Activated CD8-positive, alpha-beta T cell treated with anti-CD3 and anti-CD28 coated beads for 36 hours (primary cell): ENCODE results near the gene STXBP1. TPM values are rescaled to one million over a fixed set of nuclear protein-coding genes. Genes with fewer than 3 reads are reported as not detected.

Source experiments
- ATAC-seq: fragments of 200-7000 bp; cut with Tn5 transposase; one replicate; pipeline ENCODE4 v1.10.0; 2021; ENCODE audit warnings: mild to moderate bottlenecking, moderate library complexity
- CTCF ChIA-PET: fragments of 350-600 bp; sonication (Branson Sonifier 250); formaldehyde crosslinking; loops from one replicate; lab custom pipeline; 2021; ENCODE audit warnings: antibody characterized with exemption; lab: Charles Lee
- POLR2A ChIA-PET: fragments of 350-600 bp; sonication (Branson Sonifier 250); formaldehyde crosslinking; loops from one replicate; lab custom pipeline; 2021; ENCODE audit warnings: antibody characterized with exemption; lab: Charles Lee
- DNase-seq: peaks from one replicate; pipeline ENCODE4 v3.0.0-alpha.2; 2020
- H3K27ac Mint-ChIP-seq: one replicate; pipeline ENCODE4 v1.8.0; 2021; ENCODE audit warnings: mild to moderate bottlenecking, mixed read lengths
- H3K27me3 Mint-ChIP-seq: one replicate; pipeline ENCODE4 v1.8.0; 2021; ENCODE audit warnings: mixed read lengths
- H3K36me3 Mint-ChIP-seq: one replicate; pipeline ENCODE4 v1.8.0; 2021; ENCODE audit warnings: low read depth, mixed read lengths
- H3K4me1 Mint-ChIP-seq: one replicate; pipeline ENCODE4 v1.8.0; 2021; ENCODE audit warnings: low read depth, mixed read lengths
- H3K4me3 Mint-ChIP-seq: one replicate; pipeline ENCODE4 v1.8.0; 2021; ENCODE audit warnings: mild to moderate bottlenecking, moderate library complexity, mixed read lengths
- H3K9me3 Mint-ChIP-seq: one replicate; pipeline ENCODE4 v1.8.0; 2021; ENCODE audit warnings: mixed read lengths
- CTCF ChIP-seq: fragments of 200-600 bp; IDR thresholded peaks from one replicate; pipeline ENCODE4 v1.8.0; 2022; ENCODE audit warnings: antibody characterized with exemption, mild to moderate bottlenecking
- intact Hi-C: fragments of 100-400 bp; cut with micrococcal nuclease; formaldehyde crosslinking; loops from one replicate; pipeline ENCODE4 v1.10.0; 2022
- total RNA-seq, 2 experiments: library from RNA; stranded (reverse); gene quantifications; one replicate each; pipeline ENCODE4 v1.2.3, GENCODE V29; 2021

The STXBP1 gene
- total RNA-seq, 2 experiments from 2014 or later, result 19.2 to 23.5 TPM

GRCh38 chr9:127588740-127589506, 23.2 kb upstream of the STXBP1 start:
- no peak for TF ChIP-seq CTCF
- DNase-seq (no peak), ATAC-seq (no peak)
- Mint-ChIP-seq H3K36me3 (no peaks in the 10 kb centered on the region), H3K27me3 (peaks cover 7% of the 10 kb centered on the region), H3K4me3 (no peak overlapping the region), H3K27ac (no peak overlapping the region), H3K4me1 (no peaks in the 10 kb centered on the region), H3K9me3 (no peaks in the 10 kb centered on the region)
- intact Hi-C loops, result loop anchor here (2.0 kb wide), 1 partner anchor 84 kb away; no protein-coding TSS in a partner anchor
- ChIA-PET CTCF (interaction anchor here (0.8 to 8.0 kb wide), 15 partner anchors 9 to 333 kb away, joined by 3 to 62 read pairs (median 5); partner anchors contain the start of genes CDK9 and TOR2A), POLR2A (no interaction called here)

- Mint-ChIP-seq H3K27me3 (peaks cover 7% of the 10 kb centered on the region), H3K36me3 (no peaks in the 10 kb centered on the region), H3K9me3 (no peaks in the 10 kb centered on the region), H3K4me1 (no peaks in the 10 kb centered on the region), H3K27ac (no peak overlapping the region), H3K4me3 (no peak overlapping the region)
- TF ChIP-seq CTCF, result peak; percentile 88
- intact Hi-C loops, result loop anchor here (2.0 to 5.0 kb wide), 2 partner anchors 85 to 142 kb away; no protein-coding TSS in a partner anchor
- DNase-seq (peak; percentile 44), ATAC-seq (peak; percentile 73)
- POLR2A ChIA-PET, result no interaction called here
- CTCF ChIA-PET, result interaction anchor here (0.6 to 8.0 kb wide), 26 partner anchors 10 to 332 kb away, joined by 3 to 62 read pairs (median 5); partner anchors contain the start of genes CDK9 and TOR2A
Observed at GRCh38 chr9:127589955-127590370, 22.1 kb upstream of the STXBP1 start.

GRCh38 chr9:127595611-127596010, 16.5 kb upstream of the STXBP1 start:
- intact Hi-C loops, result no loop called here
- no peak overlapping the region for H3K4me3 Mint-ChIP-seq
- H3K36me3 Mint-ChIP-seq, result no peaks in the 10 kb centered on the region
- no peaks in the 10 kb centered on the region for H3K4me1 Mint-ChIP-seq
- H3K9me3 Mint-ChIP-seq, result no peaks in the 10 kb centered on the region
- CTCF ChIA-PET, result interaction anchor here (1.9 kb wide), 1 partner anchor 139 kb away, joined by 5 read pairs; the partner anchor contains the start of gene TOR2A
- no peak for TF ChIP-seq CTCF
- DNase-seq (no peak), ATAC-seq (no peak)
- H3K27me3 Mint-ChIP-seq, result no peaks in the 10 kb centered on the region
- POLR2A ChIA-PET, result interaction anchor here (0.7 kb wide), 1 partner anchor 157 kb away, joined by 3 read pairs; no protein-coding TSS in a partner anchor
- H3K27ac Mint-ChIP-seq, result no peak overlapping the region

GRCh38 chr9:127598839-127599549, 13.1 kb upstream of the STXBP1 start:
- H3K9me3 Mint-ChIP-seq, result no peaks in the 10 kb centered on the region
- CTCF ChIA-PET, result interaction anchor here (1.2 to 1.5 kb wide), 2 partner anchors 13 to 95 kb away, joined by 3 to 4 read pairs; no protein-coding TSS in a partner anchor
- no peak for ATAC-seq

More at GRCh38 chr9:127598839-127599549, 13.1 kb upstream of the STXBP1 start:
- no peaks in the 10 kb centered on the region for H3K4me1 Mint-ChIP-seq
- POLR2A ChIA-PET, result no interaction called here
- no peak overlapping the region for H3K4me3 Mint-ChIP-seq
- DNase-seq, result no peak
- H3K36me3 Mint-ChIP-seq, result no peaks in the 10 kb centered on the region
- no peak overlapping the region for H3K27ac Mint-ChIP-seq
- intact Hi-C loops, result no loop called here
- H3K27me3 Mint-ChIP-seq, result no peaks in the 10 kb centered on the region
- TF ChIP-seq CTCF, result no peak
